ENCODE measurements around the gene DSG3.

Gene DSG3

GRCh38 chr18:31447530-31448191, at the start of gene DSG3:
TSS of gene DSG3 (plus strand) at chr18:31447741. CDS start at chr18:31447878, 137 bp downstream.
- no peak for DNase-seq

- no peak for DNase-seq
Measured at GRCh38 chr18:31398191-31398590, 49.4 kb upstream of the DSG3 start.

GRCh38 chr18:31399306-31400032, 48.1 kb upstream of the DSG3 start:
- DNase-seq, result no peak

- DNase-seq, result no peak
Measured at GRCh38 chr18:31401156-31402025, 46.1 kb upstream of the DSG3 start.

GRCh38 chr18:31402026-31402373, 45.5 kb upstream of the DSG3 start:
- no peak for DNase-seq

GRCh38 chr18:31403409-31403808, 44.1 kb upstream of the DSG3 start:
- DNase-seq, result no peak

GRCh38 chr18:31407649-31408048, 39.9 kb upstream of the DSG3 start:
- DNase-seq, result no peak

GRCh38 chr18:31409276-31409675, 38.3 kb upstream of the DSG3 start:
- DNase-seq, result peak; percentile 93

GRCh38 chr18:31410716-31411483, 36.6 kb upstream of the DSG3 start:
- DNase-seq, result no peak

GRCh38 chr18:31413137-31413536, 34.4 kb upstream of the DSG3 start:
- DNase-seq, result no peak

GRCh38 chr18:31417850-31418249, 29.7 kb upstream of the DSG3 start:
- no peak for DNase-seq

GRCh38 chr18:31419457-31419932, 28.0 kb upstream of the DSG3 start:
- DNase-seq, result no peak

GRCh38 chr18:31420032-31420431, 27.5 kb upstream of the DSG3 start:
- DNase-seq, result no peak

GRCh38 chr18:31420524-31420923, 27.0 kb upstream of the DSG3 start:
- no peak for DNase-seq

GRCh38 chr18:31424383-31424988, 23.1 kb upstream of the DSG3 start:
- peak; percentile 72 for DNase-seq

- no peak for DNase-seq
Measured at GRCh38 chr18:31426021-31426420, 21.5 kb upstream of the DSG3 start.

- no peak for DNase-seq
Measured at GRCh38 chr18:31426871-31427406, 20.6 kb upstream of the DSG3 start.

GRCh38 chr18:31428211-31428610, 19.3 kb upstream of the DSG3 start:
- no peak for DNase-seq

GRCh38 chr18:31429623-31430022, 17.9 kb upstream of the DSG3 start:
- DNase-seq, result peak; percentile 58

- DNase-seq, result no peak
Measured at GRCh38 chr18:31430072-31430471, 17.5 kb upstream of the DSG3 start.

- DNase-seq, result no peak
Measured at GRCh38 chr18:31430554-31430953, 17.0 kb upstream of the DSG3 start.

- DNase-seq, result no peak
Measured at GRCh38 chr18:31432316-31432715, 15.2 kb upstream of the DSG3 start.

Measured in islet precursor cell (in vitro differentiated cells).